ENCODE data around the gene GNAI2. TPM values are rescaled to one million over a fixed set of nuclear protein-coding genes. Genes with fewer than 3 reads are reported as not detected.

GNAI2 gene
- total RNA-seq, 1 experiment from 2014 or later, result 185 TPM

DNA sequence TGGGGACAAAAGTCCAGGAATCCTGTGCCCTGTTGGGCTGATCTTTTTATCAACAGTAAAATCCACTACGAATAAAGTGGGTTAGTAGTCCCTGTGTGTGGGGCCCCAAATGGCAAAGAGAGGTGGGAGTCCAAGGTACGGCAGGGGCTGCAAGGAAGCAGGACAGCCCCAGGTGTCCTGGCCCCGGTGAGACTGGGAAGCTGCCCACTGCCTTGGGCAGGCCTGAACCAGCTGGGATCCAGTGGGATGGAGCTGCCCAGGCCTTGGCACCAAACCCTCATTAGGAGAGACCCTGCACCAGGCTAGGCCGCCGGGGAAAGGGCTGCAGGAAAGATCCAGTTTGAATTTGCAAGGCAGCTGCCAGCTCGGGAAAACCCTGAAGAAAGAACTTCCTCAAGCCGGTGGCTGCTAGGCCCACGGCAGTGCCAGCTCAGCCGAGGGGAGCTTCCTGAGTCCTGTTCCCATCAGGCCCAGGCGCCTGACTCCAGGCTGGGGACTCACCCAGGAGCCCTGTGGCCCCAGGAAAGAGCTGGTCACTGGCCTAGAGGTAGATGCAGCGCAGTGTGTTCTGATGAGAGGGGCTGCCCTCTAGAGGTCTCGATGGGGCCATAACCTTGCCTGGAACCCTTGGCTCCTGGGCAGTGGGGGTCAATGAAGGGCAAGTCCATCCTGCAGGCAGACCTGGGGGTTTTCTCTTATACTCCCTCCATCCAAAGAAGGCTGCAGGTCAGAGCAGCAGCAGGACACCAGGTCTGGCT is 14.4 kb upstream of the GNAI2 start:
- ChIA-PET CTCF (interaction anchor here (0.6 to 17.1 kb wide), 36 partner anchors 9 to 153 kb away, joined by 3 to 604 read pairs (median 5); partner anchors contain the start of genes GNAI2, GNAT1, HYAL1 and HYAL3), POLR2A (interaction anchor here (0.9 to 1.4 kb wide), 3 partner anchors 19 to 27 kb away, joined by 3 to 7 read pairs (median 4); no protein-coding TSS in a partner anchor)
- Mint-ChIP-seq H3K27ac (no peak overlapping the region; the same call in 1 of the 2 replicates), H3K4me3 (no peak overlapping the region), H3K4me1 (peaks cover 9% of the 10 kb centered on the region), H3K36me3 (no peaks in the 10 kb centered on the region), H3K9me3 (no peaks in the 10 kb centered on the region), H3K27me3 (ENCODE audit: low read depth) (peaks cover under 1% of the 10 kb centered on the region)
- DNase-seq (ENCODE audit: low spot score), result peak; percentile 78
- ATAC-seq, result peak; percentile 84
- TF ChIP-seq OVOL2 (CRISPR knock-in tag; IDR thresholded peaks at IDR 0.05; ENCODE audit: borderline replicate concordance) (no peak), SMAD4 (CRISPR knock-in tag; IDR thresholded peaks at IDR 0.05) (no peak), ZBTB21 (CRISPR knock-in tag; IDR thresholded peaks at IDR 0.05; ENCODE audit: borderline replicate concordance) (peak; percentile 46; the same call in 1 of the 2 replicates), ZNF423 (CRISPR knock-in tag; IDR thresholded peaks at IDR 0.05) (no peak), ZNF263 (CRISPR knock-in tag; IDR thresholded peaks at IDR 0.05; ENCODE audit: low read depth) (no peak), FOXP1 (CRISPR knock-in tag; IDR thresholded peaks at IDR 0.05; ENCODE audit: borderline replicate concordance) (0 out of 2 replicates have a peak, but pooled peaks have one; percentile 21), ZNF121 (CRISPR knock-in tag; IDR thresholded peaks at IDR 0.05) (no peak), IRF2 (CRISPR knock-in tag; IDR thresholded peaks at IDR 0.05; ENCODE audit: borderline replicate concordance, low read depth) (no peak)
- TF ChIP-seq, protein P1, sequence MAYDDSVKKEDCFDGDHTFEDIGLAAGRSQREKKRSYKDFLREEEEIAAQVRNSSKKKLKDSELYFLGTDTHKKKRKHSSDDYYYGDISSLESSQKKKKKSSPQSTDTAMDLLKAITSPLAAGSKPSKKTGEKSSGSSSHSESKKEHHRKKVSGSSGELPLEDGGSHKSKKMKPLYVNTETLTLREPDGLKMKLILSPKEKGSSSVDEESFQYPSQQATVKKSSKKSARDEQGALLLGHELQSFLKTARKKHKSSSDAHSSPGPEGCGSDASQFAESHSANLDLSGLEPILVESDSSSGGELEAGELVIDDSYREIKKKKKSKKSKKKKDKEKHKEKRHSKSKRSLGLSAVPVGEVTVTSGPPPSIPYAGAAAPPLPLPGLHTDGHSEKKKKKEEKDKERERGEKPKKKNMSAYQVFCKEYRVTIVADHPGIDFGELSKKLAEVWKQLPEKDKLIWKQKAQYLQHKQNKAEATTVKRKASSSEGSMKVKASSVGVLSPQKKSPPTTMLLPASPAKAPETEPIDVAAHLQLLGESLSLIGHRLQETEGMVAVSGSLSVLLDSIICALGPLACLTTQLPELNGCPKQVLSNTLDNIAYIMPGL (CRISPR knock-in tag; IDR thresholded peaks at IDR 0.05), result peak; percentile 28; the same call in 1 of the 2 replicates
- TF ChIP-seq, protein P2, sequence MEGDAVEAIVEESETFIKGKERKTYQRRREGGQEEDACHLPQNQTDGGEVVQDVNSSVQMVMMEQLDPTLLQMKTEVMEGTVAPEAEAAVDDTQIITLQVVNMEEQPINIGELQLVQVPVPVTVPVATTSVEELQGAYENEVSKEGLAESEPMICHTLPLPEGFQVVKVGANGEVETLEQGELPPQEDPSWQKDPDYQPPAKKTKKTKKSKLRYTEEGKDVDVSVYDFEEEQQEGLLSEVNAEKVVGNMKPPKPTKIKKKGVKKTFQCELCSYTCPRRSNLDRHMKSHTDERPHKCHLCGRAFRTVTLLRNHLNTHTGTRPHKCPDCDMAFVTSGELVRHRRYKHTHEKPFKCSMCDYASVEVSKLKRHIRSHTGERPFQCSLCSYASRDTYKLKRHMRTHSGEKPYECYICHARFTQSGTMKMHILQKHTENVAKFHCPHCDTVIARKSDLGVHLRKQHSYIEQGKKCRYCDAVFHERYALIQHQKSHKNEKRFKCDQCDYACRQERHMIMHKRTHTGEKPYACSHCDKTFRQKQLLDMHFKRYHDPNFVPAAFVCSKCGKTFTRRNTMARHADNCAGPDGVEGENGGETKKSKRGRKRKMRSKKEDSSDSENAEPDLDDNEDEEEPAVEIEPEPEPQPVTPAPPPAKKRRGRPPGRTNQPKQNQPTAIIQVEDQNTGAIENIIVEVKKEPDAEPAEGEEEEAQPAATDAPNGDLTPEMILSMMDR (IDR thresholded peaks at IDR 0.05), result no peak; the same call in 1 of the 2 replicates
- TF ChIP-seq, protein P3, sequence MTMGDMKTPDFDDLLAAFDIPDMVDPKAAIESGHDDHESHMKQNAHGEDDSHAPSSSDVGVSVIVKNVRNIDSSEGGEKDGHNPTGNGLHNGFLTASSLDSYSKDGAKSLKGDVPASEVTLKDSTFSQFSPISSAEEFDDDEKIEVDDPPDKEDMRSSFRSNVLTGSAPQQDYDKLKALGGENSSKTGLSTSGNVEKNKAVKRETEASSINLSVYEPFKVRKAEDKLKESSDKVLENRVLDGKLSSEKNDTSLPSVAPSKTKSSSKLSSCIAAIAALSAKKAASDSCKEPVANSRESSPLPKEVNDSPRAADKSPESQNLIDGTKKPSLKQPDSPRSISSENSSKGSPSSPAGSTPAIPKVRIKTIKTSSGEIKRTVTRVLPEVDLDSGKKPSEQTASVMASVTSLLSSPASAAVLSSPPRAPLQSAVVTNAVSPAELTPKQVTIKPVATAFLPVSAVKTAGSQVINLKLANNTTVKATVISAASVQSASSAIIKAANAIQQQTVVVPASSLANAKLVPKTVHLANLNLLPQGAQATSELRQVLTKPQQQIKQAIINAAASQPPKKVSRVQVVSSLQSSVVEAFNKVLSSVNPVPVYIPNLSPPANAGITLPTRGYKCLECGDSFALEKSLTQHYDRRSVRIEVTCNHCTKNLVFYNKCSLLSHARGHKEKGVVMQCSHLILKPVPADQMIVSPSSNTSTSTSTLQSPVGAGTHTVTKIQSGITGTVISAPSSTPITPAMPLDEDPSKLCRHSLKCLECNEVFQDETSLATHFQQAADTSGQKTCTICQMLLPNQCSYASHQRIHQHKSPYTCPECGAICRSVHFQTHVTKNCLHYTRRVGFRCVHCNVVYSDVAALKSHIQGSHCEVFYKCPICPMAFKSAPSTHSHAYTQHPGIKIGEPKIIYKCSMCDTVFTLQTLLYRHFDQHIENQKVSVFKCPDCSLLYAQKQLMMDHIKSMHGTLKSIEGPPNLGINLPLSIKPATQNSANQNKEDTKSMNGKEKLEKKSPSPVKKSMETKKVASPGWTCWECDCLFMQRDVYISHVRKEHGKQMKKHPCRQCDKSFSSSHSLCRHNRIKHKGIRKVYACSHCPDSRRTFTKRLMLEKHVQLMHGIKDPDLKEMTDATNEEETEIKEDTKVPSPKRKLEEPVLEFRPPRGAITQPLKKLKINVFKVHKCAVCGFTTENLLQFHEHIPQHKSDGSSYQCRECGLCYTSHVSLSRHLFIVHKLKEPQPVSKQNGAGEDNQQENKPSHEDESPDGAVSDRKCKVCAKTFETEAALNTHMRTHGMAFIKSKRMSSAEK (CRISPR knock-in tag; IDR thresholded peaks at IDR 0.05; ENCODE audit: borderline replicate concordance), result no peak
- TF ChIP-seq, protein P4, sequence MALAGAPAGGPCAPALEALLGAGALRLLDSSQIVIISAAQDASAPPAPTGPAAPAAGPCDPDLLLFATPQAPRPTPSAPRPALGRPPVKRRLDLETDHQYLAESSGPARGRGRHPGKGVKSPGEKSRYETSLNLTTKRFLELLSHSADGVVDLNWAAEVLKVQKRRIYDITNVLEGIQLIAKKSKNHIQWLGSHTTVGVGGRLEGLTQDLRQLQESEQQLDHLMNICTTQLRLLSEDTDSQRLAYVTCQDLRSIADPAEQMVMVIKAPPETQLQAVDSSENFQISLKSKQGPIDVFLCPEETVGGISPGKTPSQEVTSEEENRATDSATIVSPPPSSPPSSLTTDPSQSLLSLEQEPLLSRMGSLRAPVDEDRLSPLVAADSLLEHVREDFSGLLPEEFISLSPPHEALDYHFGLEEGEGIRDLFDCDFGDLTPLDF (CRISPR knock-in tag; IDR thresholded peaks at IDR 0.05), result no peak
- TF ChIP-seq, protein P5, sequence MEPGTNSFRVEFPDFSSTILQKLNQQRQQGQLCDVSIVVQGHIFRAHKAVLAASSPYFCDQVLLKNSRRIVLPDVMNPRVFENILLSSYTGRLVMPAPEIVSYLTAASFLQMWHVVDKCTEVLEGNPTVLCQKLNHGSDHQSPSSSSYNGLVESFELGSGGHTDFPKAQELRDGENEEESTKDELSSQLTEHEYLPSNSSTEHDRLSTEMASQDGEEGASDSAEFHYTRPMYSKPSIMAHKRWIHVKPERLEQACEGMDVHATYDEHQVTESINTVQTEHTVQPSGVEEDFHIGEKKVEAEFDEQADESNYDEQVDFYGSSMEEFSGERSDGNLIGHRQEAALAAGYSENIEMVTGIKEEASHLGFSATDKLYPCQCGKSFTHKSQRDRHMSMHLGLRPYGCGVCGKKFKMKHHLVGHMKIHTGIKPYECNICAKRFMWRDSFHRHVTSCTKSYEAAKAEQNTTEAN (CRISPR knock-in tag; IDR thresholded peaks at IDR 0.05), result no peak
- TF ChIP-seq, protein P6, sequence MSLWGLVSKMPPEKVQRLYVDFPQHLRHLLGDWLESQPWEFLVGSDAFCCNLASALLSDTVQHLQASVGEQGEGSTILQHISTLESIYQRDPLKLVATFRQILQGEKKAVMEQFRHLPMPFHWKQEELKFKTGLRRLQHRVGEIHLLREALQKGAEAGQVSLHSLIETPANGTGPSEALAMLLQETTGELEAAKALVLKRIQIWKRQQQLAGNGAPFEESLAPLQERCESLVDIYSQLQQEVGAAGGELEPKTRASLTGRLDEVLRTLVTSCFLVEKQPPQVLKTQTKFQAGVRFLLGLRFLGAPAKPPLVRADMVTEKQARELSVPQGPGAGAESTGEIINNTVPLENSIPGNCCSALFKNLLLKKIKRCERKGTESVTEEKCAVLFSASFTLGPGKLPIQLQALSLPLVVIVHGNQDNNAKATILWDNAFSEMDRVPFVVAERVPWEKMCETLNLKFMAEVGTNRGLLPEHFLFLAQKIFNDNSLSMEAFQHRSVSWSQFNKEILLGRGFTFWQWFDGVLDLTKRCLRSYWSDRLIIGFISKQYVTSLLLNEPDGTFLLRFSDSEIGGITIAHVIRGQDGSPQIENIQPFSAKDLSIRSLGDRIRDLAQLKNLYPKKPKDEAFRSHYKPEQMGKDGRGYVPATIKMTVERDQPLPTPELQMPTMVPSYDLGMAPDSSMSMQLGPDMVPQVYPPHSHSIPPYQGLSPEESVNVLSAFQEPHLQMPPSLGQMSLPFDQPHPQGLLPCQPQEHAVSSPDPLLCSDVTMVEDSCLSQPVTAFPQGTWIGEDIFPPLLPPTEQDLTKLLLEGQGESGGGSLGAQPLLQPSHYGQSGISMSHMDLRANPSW (CRISPR knock-in tag; conservative IDR thresholded peaks at IDR 0.05; ENCODE audit: low read depth), result no peak
- TF ChIP-seq, protein P7, sequence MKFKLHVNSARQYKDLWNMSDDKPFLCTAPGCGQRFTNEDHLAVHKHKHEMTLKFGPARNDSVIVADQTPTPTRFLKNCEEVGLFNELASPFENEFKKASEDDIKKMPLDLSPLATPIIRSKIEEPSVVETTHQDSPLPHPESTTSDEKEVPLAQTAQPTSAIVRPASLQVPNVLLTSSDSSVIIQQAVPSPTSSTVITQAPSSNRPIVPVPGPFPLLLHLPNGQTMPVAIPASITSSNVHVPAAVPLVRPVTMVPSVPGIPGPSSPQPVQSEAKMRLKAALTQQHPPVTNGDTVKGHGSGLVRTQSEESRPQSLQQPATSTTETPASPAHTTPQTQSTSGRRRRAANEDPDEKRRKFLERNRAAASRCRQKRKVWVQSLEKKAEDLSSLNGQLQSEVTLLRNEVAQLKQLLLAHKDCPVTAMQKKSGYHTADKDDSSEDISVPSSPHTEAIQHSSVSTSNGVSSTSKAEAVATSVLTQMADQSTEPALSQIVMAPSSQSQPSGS (CRISPR knock-in tag; IDR thresholded peaks at IDR 0.05; ENCODE audit: borderline replicate concordance, low read depth), result no peak
- TF ChIP-seq, protein P8, sequence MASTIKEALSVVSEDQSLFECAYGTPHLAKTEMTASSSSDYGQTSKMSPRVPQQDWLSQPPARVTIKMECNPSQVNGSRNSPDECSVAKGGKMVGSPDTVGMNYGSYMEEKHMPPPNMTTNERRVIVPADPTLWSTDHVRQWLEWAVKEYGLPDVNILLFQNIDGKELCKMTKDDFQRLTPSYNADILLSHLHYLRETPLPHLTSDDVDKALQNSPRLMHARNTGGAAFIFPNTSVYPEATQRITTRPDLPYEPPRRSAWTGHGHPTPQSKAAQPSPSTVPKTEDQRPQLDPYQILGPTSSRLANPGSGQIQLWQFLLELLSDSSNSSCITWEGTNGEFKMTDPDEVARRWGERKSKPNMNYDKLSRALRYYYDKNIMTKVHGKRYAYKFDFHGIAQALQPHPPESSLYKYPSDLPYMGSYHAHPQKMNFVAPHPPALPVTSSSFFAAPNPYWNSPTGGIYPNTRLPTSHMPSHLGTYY (CRISPR knock-in tag; IDR thresholded peaks at IDR 0.05), result no peak

Measured in WTC11 (cell line).